GM18507 (cell line): ENCODE results near the gene GBP7.
"Not testable (repeated sequence)": the region's sequence is repeated elsewhere in the genome, so short reads cannot be mapped to it uniquely, and the experiment has no call there.

Experiments
- DNase-seq: peaks from one replicate; pipeline ENCODE4 v3.0.0; 2011; ENCODE audit warnings: low read depth; ENCODE audit not compliant: insufficient read length; ENCODE audit errors: extremely low spot score
- FAIRE-seq: peaks from 2 replicates; lab custom pipeline; 2011; peaks lifted over from hg19 to GRCh38; lab: Jason Lieb, UNC

Gene GBP7

GRCh38 chr1:89172468-89173143 lies 3.2 kb downstream of the GBP7 start:
- no peak for FAIRE-seq
- DNase-seq: no peak

GRCh38 chr1:89171067-89171438 lies 4.8 kb downstream of the GBP7 start:
- DNase-seq: no peak
- FAIRE-seq: no peak

DNA sequence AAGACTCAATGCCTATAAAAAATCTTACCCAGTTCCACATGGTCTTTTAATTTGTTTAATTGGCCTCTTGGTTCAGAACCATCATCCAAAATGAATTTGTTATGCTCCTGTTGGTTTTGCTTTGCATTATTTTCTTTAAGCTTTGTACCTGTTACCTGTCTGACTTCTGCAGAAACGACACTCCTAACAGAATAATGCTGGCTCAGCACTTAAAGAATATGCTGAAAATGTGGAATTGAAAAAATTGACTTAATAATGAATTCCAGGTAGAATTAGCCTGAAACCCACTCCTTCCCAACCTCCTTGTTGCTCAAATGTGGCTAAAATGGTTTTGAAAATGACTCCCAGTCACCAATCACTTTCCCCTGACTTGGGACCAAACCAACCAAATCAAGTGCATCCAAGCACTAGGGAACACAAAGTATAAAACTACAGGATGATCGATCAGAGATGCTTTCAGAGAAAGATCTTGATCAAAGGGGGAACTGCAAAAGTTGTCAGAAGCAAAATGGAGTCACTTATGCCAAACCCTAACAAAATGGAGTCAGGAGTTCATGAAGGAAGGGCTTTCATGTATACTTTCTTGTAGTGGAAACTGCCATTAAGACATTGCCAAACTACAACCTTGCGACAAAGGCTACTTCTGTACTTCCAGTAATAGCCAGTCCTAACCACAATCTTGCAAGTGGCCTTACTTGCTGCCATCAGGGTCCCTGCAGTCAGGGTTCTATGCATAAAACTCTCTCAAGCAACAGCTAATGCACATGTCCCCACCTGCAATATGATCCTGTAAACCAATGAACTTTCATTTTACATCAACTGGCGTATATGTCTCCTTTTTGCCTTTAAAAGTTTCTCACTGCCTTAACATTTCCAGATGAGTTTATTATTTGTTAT lies 5.4 kb downstream of the GBP7 start:
- DNase-seq (no peak), FAIRE-seq (no peak)

DNA sequence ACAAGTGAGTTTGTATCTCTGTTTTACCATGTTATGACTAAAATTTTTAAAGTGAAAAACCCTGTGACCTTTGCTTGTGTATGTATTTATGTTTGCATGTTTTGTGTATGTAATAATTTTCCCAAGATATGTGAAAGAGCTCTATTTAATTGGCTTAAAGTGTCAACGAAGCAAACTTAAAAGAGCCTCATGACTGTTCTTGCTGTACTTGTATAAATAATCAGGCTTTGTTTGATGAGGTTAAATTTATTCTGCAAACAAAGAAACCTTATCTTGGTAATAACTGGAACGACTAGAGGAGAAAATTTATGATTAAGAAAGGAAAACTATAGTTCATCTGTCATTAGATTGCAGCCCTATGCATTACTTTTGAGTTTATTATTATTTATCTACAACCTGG lies 6.6 kb downstream of the GBP7 start:
- FAIRE-seq: no peak

DNA sequence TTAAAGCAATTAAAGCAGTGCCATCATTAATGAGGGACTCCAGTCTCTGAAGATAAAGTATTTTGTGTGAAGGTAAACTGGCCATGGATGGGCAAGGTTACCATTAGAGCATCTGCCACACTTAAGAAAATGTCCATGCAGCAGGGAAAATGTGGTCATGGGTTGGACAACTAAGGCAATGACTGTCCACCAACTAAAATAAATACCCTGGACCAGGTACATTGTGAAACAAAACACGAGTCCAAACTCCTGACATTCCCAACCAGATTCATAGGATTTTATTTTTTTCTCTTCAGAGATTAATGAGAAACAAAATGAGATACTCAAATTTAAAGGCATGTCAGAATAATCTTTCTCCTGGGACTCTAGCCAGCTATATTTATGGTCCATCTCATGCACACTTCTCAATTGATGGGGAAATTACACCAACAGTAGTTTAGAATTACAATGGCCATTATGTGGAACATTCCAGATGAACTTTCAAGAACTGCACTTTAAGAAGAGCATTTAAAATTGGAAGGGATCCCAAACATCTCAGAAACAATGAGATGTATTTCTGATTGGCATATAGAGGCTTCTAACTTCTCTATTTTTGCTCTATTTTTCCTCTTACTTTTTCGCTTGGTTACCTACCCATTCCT lies 8.1 kb downstream of the GBP7 start:
- FAIRE-seq (no peak), DNase-seq (no peak)

More for the DNA sequence above, 6.6 kb downstream of the GBP7 start:
- DNase-seq: no peak

DNA sequence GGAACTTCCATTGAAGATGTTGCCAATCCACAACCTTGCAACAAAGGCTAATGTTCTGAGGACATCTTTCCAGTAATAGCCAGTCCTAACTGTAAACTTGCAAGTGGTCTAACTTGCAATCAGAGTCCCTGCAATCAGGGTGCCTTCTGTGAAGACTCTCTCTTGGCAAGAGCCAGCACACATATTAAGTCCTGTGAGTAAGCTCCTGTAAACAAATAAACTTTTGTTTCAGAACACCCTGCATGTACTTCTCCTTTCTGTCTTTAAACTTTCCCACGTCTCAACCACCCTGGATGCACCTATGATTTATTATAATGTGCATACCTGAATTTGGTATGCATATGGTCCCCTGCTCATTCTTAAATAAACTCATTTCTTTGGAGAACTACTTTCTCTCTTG lies 9.1 kb downstream of the GBP7 start:
- FAIRE-seq: no peak

DNA sequence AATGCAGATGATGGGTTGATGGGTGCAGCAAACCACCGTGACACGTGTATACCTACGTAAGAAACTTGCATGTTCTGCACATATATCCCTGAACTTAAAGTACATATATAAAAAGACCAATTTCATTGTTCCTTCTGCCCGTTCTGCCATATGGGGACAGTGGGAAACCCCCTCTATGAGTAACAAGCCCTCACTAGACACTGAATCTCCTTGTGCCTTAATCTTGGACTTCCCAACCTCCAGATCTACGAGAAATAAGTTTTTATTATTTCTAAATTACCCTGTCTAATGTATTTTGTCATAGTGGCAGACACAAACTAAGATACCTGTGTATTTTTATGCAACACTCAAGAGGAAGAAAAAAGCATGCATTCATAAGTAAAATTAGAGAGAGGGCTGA lies 10.0 kb downstream of the GBP7 start:
- FAIRE-seq (no peak), DNase-seq (no peak)

More for the DNA sequence above, 9.1 kb downstream of the GBP7 start:
- DNase-seq: no peak

DNA sequence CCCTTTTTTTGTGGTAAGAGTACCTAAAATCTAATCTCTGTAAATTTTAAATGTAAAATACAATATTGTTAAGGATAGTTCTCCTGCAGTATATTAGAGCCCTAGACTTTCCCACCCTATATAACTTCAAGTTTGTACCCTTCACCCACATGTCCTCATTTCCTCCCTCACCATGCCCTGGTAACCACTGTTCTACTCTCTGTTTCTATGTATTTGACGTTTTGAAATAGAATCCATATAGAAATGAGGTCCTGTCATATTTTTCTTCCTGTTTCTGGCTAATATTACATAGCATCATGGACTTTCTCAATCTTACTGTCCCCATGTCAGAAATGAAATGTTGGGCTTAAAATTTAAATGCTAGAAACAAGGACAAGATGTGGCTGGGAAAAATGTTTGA lies 24.8 kb downstream of the GBP7 start:
- FAIRE-seq (no peak), DNase-seq (no peak)

DNA sequence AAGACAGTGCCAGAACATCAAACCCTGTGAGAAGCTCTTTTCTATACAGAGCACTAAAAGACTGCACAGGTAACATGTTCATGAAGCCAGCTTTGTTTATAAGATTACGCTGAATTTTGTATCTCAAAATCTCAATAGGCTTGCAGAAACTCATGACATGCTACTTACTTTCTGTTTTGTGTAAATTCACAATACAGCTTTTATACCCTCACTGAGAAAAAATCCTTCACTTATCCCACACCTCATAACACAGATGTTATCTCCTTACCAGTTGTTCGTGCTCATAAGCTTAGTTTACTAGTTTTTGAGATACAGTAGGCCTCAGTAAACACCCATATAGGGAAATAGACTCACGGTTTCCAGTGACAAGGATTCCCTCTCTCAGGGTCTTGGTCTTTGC lies 25.8 kb downstream of the GBP7 start:
- FAIRE-seq (no peak), DNase-seq (no peak)

GRCh38 chr1:89149229-89149628 lies 26.6 kb downstream of the GBP7 start:
- FAIRE-seq (no peak), DNase-seq (no peak)

DNA sequence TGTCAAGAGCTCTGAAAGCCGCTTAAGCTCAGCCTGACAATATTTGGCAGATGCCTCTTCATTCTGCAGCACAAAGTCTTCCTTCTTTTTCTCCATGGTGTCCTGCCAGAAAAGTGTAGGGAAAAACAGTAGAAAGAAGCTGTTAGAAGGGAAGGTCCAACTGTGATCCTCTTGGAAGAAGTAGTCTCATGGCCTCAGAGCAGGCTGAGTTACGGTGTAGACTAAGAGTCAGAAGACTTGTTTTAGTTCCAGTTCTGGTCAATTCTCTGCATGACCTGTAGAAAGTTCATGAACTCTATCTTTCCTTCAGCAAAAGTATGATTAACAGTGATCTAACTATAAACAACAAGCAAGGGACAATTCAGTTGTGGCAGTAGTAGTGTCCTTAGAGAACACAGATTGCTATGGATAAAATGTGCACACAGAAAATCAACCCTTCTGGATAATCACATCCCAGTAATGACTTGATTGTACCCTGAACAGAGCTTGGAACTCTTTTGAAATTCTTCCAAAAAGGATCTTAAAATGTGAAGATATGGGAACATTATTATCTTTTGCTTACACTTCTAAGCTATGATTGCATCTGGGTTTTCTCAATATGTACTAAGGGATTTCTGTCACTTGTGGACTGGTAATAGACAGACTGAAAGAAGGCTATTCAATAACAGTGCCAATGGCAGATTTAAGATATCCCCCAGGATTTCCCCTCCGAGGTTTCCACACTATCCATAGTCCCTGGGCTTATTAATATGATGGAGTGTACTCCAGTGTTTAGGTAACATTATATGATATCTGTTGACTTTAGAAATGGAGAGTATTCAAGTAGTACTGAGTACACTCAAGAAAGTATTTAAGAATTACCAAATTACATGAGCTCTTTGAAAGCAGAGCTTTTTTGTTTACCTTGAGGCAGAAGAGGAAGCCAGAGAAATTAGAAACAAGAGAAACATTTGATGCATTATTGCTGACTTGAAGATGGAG lies 27.8 kb downstream of the GBP7 start:
- FAIRE-seq: peak; percentile 24
- DNase-seq: no peak

DNA sequence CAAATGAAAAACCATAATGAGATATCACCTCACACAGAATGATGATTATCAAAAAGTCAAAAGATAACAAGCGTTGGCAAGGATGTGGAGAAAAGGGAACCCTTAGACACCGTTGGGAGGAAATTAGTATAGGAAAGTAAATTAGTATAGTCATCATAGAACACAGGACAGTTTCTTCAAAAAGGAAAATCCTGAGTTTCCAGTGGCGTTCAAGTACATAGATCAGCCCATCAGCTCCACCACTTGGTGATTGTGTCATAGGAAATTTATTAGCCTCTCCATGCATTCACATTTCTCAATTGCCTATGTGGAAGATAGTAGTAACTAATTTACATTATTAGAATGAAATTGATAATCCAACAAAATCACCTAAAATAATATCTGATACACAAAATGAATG lies 29.1 kb downstream of the GBP7 start:
- FAIRE-seq: no peak
- no peak for DNase-seq

DNA sequence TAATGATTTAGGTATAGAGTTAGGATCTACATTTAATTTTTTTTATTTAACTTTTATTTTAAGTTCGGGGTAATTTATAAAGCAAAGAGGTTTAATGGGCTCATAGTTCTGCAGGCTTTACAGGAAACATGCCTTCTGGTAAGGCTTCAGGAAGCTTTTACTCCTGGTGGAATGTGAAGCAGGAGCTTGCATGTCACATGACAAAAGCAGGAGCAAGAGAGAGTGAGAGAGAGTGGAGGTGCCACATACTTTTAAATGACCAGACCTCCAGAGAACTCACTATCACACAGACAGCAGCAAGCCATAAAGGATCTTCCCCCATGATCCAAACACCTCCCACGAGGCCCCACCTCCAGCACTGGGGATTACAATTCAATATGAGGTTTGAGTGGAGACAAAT lies 32.3 kb downstream of the GBP7 start:
- DNase-seq: no peak
- FAIRE-seq: no peak

- no peak for FAIRE-seq
Observed at GRCh38 chr1:89142160-89142559, 33.6 kb downstream of the GBP7 start.

DNA sequence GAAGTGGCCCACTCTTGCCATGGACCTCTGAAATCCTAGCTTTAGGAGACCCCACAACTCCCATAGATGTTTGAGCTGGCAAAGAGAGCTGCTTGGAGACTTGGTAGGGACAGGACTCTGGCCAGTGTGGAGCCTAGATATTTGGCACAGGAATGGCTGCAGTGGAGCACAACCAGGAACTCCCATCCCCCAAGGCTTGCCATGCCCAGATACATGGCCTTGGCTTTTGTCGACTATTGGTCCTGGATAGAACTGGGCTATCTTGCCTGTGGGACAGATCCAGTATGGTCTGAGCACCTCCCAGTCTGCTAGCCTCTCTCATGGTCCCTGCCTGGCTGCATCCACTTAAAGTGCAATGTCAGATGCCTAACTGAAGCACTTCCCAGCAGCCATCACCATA lies 42.1 kb downstream of the GBP7 start:
- DNase-seq (no peak), FAIRE-seq (no peak)

More at GRCh38 chr1:89142160-89142559, 33.6 kb downstream of the GBP7 start:
- no peak for DNase-seq

DNA sequence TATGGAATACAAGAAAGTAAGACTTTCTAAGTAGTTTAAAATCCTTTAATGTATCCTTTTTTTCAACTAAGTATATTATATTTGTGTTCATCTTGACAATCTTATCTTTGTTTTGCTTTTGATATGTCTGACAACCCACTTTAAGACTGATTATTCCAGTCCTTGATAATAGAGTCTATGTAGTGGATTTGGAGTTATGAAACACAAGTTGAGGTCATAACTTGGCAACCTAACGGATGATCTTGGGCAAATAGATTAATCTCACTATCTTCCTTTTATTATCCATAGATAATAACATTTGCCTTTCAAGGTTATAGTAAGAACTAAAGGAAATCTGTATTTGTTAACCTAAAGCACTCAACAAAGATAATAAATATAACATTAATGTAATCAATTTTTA lies 45.1 kb downstream of the GBP7 start:
- FAIRE-seq: no peak

DNA sequence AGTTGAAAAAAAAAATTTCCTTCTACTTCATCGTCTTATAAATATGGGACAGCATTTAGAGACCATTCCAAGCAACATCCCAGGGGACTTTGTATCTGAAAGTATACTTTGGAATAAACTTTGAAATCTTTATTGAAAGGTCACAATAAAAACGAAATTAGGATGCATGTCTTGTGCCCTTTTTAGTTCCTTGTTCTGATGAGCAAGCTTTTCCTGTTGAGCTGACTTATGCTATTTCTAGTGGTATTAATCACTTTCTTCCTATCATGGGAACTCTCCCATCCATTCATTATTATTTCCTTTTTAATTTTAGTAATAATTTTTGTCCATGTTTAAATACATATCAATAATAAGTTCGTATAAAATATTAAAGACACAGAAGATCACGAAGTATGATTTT lies 45.9 kb downstream of the GBP7 start:
- no peak for FAIRE-seq
- DNase-seq: no peak

More for the DNA sequence above, 45.1 kb downstream of the GBP7 start:
- no peak for DNase-seq

DNA sequence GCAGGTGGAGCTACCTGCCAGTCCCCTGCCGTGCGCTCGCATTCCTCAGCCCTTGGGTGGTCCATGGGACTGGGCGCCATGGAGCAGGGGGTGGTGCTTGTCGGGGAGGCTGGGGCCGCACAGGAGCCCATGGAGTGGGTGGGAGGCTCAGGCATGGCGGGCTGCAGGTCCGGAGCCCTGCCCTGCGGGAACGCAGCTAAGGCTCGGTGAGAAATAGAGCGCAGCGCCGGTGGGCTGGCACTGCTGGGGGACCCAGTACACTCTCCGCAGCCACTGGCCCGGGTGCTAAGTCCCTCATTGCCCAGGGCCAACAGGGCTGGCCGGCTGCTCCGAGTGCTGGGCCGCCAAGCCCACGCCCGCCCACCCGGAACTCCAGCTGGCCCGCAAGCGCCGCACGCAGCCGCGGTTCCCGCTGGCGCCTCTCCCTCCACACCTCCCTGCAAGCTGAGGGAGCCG lies 47.8 kb downstream of the GBP7 start:
- DNase-seq, FAIRE-seq: not testable (repeated sequence)
